HG02588 (cell line): Measurements from ENCODE around the gene EGLN3.
"Not testable (repeated sequence)": the region's sequence is repeated elsewhere in the genome, so short reads cannot be mapped to it uniquely, and the experiment has no call there.

ENCODE experiments used
- ATAC-seq: cut with Tn5 transposase; IDR thresholded peaks from one replicate; pipeline ENCODE4 v1.9.1; 2021; ENCODE audit warnings: mild to moderate bottlenecking, moderate library complexity; ENCODE audit not compliant: unreplicated experiment

EGLN3 gene

DNA sequence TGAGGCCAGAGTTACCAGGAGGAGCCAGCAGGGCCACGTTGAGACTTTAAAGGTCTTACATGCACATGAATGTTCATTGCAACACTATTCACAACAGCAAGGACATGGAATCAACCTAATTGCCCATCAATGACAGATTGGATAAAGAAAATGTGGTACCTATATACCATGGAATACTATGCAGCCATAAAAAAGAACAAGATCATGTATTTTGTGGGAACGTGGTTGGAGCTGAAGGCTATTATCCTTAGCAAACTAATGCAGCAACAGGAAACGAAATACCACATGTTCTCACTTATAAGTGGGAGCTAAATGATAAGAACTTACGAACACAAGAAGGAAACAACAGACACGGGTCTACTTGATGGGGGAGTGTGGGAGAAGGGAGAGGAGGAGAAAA, 11.6 kb upstream of the EGLN3 start:
- ATAC-seq, result not testable (repeated sequence)

- no peak for ATAC-seq
These were observed 11.1 kb upstream of the EGLN3 start for GRCh38 chr14:33962016-33962415.

GRCh38 chr14:33959692-33960151, 8.8 kb upstream of the EGLN3 start:
- no peak for ATAC-seq

DNA sequence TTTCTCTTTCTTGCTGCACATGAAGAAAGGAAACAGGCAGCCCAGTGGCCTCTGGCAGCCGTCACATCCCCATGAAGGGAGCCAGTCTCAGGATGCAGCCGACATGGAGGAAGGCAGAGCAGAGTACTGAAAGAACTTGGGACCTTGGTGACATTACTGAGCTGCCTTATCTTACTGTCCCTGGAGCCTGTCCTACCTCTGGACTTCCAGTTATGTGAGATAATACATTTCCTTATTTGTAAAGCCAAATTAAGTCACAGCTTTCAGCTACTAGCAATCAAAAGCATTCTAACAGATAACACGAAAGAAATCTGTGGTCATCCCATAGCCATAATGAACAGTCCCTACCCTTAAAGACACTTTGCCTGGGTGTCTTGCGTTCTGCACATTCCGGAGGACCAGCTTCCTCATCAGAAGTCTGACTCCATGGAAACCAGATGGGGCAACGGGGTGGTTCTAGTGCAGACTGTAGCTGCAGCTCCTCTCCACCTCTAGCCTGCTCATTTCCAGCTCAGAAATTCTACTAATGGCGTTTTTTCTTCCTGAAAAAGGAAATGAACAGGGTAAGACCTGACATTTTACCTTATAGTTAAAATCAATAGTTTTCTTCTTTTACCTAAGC, 7.8 kb upstream of the EGLN3 start:
- ATAC-seq, result no peak

DNA sequence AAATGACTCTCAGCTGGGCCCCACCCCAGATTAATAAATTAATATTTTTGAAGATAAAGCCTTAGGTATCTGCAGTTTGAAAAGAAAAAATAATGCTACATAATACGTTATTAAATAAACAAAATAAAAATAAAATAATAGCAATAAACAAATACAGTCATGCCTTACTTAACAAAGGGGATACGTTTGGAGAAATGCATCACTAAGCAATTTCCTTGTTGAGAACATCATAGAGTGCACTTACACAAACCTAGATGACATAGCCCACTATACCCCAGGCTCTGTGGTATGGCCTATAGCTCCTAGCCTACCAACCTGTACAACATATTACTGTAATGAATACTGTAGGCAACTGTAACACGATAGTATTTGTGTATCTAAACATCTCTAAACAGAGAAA, 7.1 kb upstream of the EGLN3 start:
- no peak for ATAC-seq

- no peak for ATAC-seq
These were observed 6.4 kb upstream of the EGLN3 start for GRCh38 chr14:33957299-33957698.

- no peak for ATAC-seq
These were observed 5.8 kb upstream of the EGLN3 start for GRCh38 chr14:33956640-33957039.

GRCh38 chr14:33954016-33954598, 3.2 kb upstream of the EGLN3 start:
- no peak for ATAC-seq

GRCh38 chr14:33952541-33952940, 1.7 kb upstream of the EGLN3 start:
- no peak for ATAC-seq

GRCh38 chr14:33951183-33951840, 438 bp upstream of the EGLN3 start:
- no peak for ATAC-seq

DNA sequence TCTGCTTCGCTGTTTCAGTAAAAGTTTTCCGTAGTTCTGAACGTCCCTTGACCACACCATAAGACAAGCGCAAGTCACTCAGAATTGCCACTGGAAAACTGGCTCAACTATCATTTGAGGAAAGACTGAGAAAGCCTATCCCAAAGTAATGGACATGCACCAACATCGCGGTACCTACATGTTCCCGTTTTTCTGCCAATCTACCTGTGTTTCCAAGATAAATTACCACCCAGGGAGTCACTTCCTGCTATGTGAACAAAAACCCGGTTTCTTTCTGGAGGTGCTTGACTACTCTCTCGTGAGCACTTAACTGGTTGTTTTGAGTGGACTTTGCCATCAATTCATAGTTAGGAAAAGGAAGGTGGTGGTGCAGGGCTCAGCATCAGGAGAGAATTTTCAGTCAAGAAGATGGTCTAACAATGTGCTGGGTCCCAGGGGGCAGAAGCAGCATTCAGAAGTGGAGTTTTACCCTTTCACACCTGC, 1.4 kb downstream of the EGLN3 start:
- ATAC-seq, result no peak

DNA sequence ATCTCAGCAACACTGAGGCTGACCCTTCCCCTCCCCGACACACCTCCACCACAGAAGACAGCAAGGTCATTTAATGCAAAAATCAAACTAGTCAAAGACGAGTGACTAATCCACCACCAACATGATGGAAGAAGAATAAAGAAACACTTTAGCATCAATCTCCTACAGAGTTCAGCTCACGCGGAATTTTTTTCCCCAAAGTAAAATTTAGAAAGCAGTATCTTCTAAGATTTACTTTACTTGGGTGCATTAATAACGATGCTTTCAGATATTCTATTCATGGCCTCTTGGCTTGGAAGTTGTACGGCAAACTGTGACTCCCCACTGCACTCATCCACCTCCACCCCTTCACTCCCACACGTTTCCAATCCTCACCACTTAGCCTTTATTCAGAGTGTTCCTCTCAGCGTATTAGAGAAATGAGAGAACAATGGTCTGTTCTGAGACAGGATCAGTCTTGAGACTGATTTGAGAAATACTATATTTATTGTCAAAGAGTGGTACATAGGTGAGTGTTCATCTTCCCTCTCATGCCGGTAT, 1.9 kb downstream of the EGLN3 start:
- no peak for ATAC-seq

GRCh38 chr14:33948145-33948868, 2.6 kb downstream of the EGLN3 start:
- ATAC-seq, result no peak

- ATAC-seq, result no peak
These were observed 4.0 kb downstream of the EGLN3 start for GRCh38 chr14:33946679-33947476.

DNA sequence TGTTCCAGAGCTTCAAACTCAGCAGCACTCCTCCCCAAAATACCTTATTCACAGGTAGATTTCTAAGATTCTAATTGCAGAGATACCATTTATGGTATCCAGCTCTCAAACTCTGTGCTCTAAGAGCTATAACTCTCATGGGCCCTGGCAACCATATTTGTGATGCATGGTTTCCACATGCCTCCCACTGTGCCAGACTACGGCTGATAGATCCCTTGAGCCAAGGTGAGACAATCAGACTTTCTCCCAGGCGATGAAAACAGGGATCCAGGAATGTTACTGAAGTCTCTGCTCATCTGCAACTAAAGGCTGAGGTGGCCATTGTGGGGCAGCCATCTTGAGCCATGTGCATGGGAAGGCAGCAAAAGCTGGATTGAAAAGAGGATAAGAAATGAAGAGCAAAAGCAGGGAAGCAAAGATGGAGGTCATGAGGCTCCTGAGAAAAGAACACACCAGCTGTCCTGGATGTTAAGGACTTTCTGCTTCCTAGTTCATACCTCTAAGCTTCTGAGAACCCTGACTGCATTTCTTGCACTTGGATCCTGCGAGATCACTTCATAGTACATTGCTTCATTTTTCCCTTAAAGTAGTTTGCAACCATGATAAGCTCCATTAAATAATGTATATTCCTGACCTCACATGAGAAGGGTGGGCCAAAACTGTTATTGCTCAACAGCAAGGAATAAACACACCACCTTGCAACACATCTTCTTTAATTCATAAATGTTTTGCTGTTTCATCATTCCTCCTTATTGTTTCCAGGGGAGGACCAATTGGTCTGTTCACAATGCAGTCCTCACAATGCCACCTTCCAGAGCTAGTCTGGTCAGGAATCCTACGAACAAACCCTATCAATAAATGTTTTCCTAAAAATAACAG, 5.4 kb downstream of the EGLN3 start:
- no peak for ATAC-seq

- ATAC-seq, result no peak
These were observed 7.6 kb downstream of the EGLN3 start for GRCh38 chr14:33943096-33943883.

DNA sequence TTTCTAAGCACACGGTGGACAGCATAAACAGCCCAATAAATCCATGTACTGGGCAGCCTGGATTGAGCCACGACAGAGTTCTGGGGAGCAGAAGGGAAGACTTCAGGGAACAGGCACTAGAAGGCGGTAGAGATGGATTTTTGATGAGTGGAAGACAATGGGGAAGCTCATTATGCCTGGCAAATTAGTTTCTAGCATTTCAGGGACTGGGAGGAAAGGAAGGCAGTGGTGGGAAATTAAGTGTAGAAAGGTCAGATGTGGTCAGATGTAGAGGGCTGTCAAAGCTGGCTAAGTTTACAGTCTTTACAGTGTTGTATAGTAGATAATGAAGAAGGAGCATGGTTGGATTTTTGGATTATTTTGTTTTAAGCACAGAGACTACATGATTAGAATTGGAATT, 9.2 kb downstream of the EGLN3 start:
- no peak for ATAC-seq

DNA sequence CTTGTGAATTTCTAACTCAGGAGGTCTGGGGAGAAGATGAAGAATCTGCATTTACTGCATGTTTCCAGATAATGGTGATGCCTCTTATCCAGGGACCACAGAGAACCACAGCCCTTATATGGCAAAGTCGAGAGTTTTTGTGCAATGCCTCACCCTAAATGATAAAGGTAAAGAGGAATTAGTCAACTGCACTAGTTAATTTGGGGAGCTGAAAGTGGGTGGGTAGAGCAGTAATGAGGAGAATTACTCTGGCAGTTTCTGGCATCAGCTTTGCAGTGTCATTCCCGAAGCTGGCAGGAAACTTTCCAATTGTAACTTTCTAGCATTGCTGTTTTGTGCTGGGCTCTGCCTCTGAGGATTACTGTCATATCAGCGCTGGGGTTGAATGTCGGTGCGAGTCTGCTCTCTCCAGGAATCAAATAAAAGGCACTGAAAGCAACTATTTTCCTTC, 10.3 kb downstream of the EGLN3 start:
- no peak for ATAC-seq
